K562 (cell line): Measurements from ENCODE around the gene NOM1. TPM values are rescaled to one million over a fixed set of nuclear protein-coding genes. Genes with fewer than 3 reads are reported as not detected.

Experiments used
- ARNT ChIP-seq, 2 experiments: fragments of 450-650 bp; IDR thresholded peaks; 2 replicates each; pipeline ENCODE4 v1.6.1; 2016; ENCODE audit warnings: mild to moderate bottlenecking in 1 of 2
- ASH1L ChIP-seq: fragments of 450-650 bp; IDR thresholded peaks from 2 replicates; pipeline ENCODE4 v1.6.1; 2018; ENCODE audit warnings: borderline replicate concordance, mild to moderate bottlenecking, low read depth; ENCODE audit not compliant: partially characterized antibody
- DNMT1 ChIP-seq: fragments of 450-650 bp; IDR thresholded peaks from 2 replicates; pipeline ENCODE4 v1.6.1; 2016; ENCODE audit warnings: antibody characterized with exemption, mild to moderate bottlenecking
- HLTF ChIP-seq: fragments of 450-650 bp; IDR thresholded peaks from 2 replicates; pipeline ENCODE4 v1.6.1; 2016
- KHSRP ChIP-seq: fragments of 450-650 bp; IDR thresholded peaks from 2 replicates; pipeline ENCODE4 v1.6.1; 2017
- PPARD ChIP-seq: fragments of 250-450 bp; sonication (Bioruptor Pico); IDR thresholded peaks from 2 replicates; pipeline ENCODE4 v1.8.0; 2022; ENCODE audit warnings: inconsistent platforms, mild to moderate bottlenecking, moderate library complexity
- SMARCA5 ChIP-seq: fragments of 450-650 bp; IDR thresholded peaks from 2 replicates; pipeline ENCODE4 v1.6.1; 2016
- TSC22D4 ChIP-seq: fragments of 450-650 bp; IDR thresholded peaks from 2 replicates; pipeline ENCODE4 v1.6.1; 2016; ENCODE audit warnings: missing genetic modification characterization, missing biosample characterization, control low read depth
- ZBTB1 ChIP-seq: sonication (generic); formaldehyde crosslinking; IDR thresholded peaks from 2 replicates; pipeline ENCODE4 v1.8.1; 2023; ENCODE audit warnings: missing genetic modification reagents, low read depth, mild to moderate bottlenecking, borderline replicate concordance
- ZNF124 ChIP-seq: sonication (generic); formaldehyde crosslinking; IDR thresholded peaks from 2 replicates; pipeline ENCODE4 v1.8.1; 2022; ENCODE audit warnings: missing genetic modification reagents
- polyA plus RNA-seq, 8 experiments: library from polyadenylated mRNA; depleted of rRNA in 4 of 8; stranded (reverse) in 5 of 8; unstranded in 3 of 8; fragments of >200 nt; fragmentation: Nextera tagmentation in 2 of 8; fragmentation: Illumina TruSeq in 1 of 8; extraction: Ambion mirVana in 2 of 8; extraction: Trizol in 1 of 8; gene quantifications; 2 replicates each; pipeline versions ENCODE4 v1.2.1 to v1.2.3, GENCODE V29; 2011 to 2014; ENCODE audit warnings: inconsistent platforms in 1 of 8, missing spikeins in 1 of 8
- total RNA-seq, 7 experiments: library from RNA; depleted of rRNA in 6 of 7; stranded (reverse); fragments of >200 nt in 6 of 7; fragmentation: Illumina TruSeq in 2 of 7; extraction: Trizol in 2 of 7; gene quantifications; 2 replicates each; pipeline versions ENCODE4 v1.2.1 to v1.2.3, GENCODE V29; 2011 to 2021; ENCODE audit warnings: low replicate concordance in 1 of 7
- TF ChIP-seq, protein P1 (sequence below): sonication (generic); formaldehyde crosslinking; IDR thresholded peaks from 2 replicates; pipeline ENCODE4 v1.8.0; 2022; ENCODE audit warnings: mild to moderate bottlenecking, missing genetic modification reagents
- TF ChIP-seq, protein P2 (sequence below): IDR thresholded peaks from 3 replicates; pipeline ENCODE4 v1.6.1; 2011; ENCODE audit warnings: borderline replicate concordance, mild to moderate bottlenecking; ENCODE audit not compliant: insufficient read length, insufficient read depth
- TF ChIP-seq, protein P3 (sequence below): fragments of 450-650 bp; IDR thresholded peaks from 2 replicates; pipeline ENCODE4 v1.6.1; 2018; ENCODE audit warnings: mild to moderate bottlenecking, low read depth; ENCODE audit not compliant: partially characterized antibody
- TF ChIP-seq, protein P4 (sequence below): fragments of 450-650 bp; conservative IDR thresholded peaks from 2 replicates; pipeline ENCODE4 v1.6.1; 2016; ENCODE audit warnings: missing genetic modification characterization, low read depth, mild to moderate bottlenecking, control low read depth, missing compliant biosample characterization
- TF ChIP-seq, protein P5 (sequence below): sonication (generic); formaldehyde crosslinking; IDR thresholded peaks from 2 replicates; pipeline ENCODE4 v1.8.1; 2023; ENCODE audit warnings: mild to moderate bottlenecking, missing genetic modification reagents
- TF ChIP-seq, protein P6 (sequence below): fragments of 200-800 bp; sonication (Bioruptor generic); IDR thresholded peaks from 2 replicates; pipeline ENCODE4 v1.6.1; 2017; ENCODE audit warnings: missing genetic modification characterization, missing compliant biosample characterization
- TF ChIP-seq, protein P7 (sequence below): fragments of 450-650 bp; formaldehyde crosslinking; IDR thresholded peaks from 2 replicates; pipeline ENCODE4 v1.4.0; 2020; ENCODE audit warnings: mild to moderate bottlenecking, mixed read lengths

Gene NOM1
- total and polyA plus RNA-seq, 9 of the 15 experiments (the other 6 are each of a cell fraction or from before 2014, with no cell fraction given) = 6.8 to 47.3 (median 37.4) TPM

DNA sequence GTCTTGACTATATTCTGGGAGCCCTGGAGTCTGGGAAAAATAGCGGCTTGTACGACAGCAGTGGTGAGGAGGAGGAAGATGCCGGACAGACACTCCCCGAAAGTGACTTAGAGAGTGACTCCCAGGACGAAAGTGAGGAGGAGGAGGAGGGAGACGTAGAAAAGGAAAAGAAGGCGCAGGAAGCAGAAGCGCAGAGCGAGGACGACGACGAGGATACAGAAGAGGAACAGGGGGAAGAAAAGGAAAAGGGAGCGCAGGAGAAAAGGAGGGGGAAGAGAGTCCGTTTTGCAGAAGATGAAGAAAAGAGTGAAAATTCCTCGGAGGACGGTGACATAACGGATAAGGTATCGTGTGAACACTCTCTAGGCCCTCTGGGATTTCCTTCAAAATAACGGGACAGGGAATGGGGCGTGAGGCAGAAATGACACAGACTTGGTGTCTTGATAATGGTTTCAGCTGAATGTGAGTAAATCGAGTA is 908 bp downstream of the NOM1 start (continued):
- TF ChIP-seq HLTF (peak; percentile 48; the same call in 1 of the 2 replicates), KHSRP (0 out of 2 replicates have a peak, but pooled peaks have one; percentile 40), ZNF124 (CRISPR knock-in tag) (no peak), ASH1L (peak; percentile 46), PPARD (CRISPR knock-in tag) (no peak), TSC22D4 (tag) (0 out of 2 replicates have a peak, but pooled peaks have one; percentile 13), DNMT1 (0 out of 2 replicates have a peak, but pooled peaks have one; percentile 61), SMARCA5 (peak; percentile 58), ZBTB1 (CRISPR knock-in tag) (peak; percentile 39; the same call in 1 of the 2 replicates), ARNT (IDR thresholded peaks at IDR 0.05) (peak in 1 of 2 experiments; percentile 29; a peak in 1 of 4 replicates)
- TF ChIP-seq, protein P1, sequence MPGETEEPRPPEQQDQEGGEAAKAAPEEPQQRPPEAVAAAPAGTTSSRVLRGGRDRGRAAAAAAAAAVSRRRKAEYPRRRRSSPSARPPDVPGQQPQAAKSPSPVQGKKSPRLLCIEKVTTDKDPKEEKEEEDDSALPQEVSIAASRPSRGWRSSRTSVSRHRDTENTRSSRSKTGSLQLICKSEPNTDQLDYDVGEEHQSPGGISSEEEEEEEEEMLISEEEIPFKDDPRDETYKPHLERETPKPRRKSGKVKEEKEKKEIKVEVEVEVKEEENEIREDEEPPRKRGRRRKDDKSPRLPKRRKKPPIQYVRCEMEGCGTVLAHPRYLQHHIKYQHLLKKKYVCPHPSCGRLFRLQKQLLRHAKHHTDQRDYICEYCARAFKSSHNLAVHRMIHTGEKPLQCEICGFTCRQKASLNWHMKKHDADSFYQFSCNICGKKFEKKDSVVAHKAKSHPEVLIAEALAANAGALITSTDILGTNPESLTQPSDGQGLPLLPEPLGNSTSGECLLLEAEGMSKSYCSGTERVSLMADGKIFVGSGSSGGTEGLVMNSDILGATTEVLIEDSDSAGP (CRISPR knock-in tag) = no peak
- TF ChIP-seq, protein P2, sequence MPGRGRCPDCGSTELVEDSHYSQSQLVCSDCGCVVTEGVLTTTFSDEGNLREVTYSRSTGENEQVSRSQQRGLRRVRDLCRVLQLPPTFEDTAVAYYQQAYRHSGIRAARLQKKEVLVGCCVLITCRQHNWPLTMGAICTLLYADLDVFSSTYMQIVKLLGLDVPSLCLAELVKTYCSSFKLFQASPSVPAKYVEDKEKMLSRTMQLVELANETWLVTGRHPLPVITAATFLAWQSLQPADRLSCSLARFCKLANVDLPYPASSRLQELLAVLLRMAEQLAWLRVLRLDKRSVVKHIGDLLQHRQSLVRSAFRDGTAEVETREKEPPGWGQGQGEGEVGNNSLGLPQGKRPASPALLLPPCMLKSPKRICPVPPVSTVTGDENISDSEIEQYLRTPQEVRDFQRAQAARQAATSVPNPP = no peak
- TF ChIP-seq, protein P3, sequence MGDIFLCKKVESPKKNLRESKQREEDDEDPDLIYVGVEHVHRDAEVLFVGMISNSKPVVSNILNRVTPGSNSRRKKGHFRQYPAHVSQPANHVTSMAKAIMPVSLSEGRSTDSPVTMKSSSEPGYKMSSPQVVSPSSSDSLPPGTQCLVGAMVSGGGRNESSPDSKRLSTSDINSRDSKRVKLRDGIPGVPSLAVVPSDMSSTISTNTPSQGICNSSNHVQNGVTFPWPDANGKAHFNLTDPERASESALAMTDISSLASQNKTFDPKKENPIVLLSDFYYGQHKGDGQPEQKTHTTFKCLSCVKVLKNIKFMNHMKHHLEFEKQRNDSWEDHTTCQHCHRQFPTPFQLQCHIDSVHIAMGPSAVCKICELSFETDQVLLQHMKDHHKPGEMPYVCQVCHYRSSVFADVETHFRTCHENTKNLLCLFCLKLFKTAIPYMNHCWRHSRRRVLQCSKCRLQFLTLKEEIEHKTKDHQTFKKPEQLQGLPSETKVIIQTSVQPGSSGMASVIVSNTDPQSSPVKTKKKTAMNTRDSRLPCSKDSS = peak; percentile 25
- TF ChIP-seq, protein P4, sequence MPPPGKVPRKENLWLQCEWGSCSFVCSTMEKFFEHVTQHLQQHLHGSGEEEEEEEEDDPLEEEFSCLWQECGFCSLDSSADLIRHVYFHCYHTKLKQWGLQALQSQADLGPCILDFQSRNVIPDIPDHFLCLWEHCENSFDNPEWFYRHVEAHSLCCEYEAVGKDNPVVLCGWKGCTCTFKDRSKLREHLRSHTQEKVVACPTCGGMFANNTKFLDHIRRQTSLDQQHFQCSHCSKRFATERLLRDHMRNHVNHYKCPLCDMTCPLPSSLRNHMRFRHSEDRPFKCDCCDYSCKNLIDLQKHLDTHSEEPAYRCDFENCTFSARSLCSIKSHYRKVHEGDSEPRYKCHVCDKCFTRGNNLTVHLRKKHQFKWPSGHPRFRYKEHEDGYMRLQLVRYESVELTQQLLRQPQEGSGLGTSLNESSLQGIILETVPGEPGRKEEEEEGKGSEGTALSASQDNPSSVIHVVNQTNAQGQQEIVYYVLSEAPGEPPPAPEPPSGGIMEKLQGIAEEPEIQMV (tag) = 0 out of 2 replicates have a peak, but pooled peaks have one; percentile 13
- TF ChIP-seq, protein P5, sequence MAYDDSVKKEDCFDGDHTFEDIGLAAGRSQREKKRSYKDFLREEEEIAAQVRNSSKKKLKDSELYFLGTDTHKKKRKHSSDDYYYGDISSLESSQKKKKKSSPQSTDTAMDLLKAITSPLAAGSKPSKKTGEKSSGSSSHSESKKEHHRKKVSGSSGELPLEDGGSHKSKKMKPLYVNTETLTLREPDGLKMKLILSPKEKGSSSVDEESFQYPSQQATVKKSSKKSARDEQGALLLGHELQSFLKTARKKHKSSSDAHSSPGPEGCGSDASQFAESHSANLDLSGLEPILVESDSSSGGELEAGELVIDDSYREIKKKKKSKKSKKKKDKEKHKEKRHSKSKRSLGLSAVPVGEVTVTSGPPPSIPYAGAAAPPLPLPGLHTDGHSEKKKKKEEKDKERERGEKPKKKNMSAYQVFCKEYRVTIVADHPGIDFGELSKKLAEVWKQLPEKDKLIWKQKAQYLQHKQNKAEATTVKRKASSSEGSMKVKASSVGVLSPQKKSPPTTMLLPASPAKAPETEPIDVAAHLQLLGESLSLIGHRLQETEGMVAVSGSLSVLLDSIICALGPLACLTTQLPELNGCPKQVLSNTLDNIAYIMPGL = no peak
- TF ChIP-seq, protein P6, sequence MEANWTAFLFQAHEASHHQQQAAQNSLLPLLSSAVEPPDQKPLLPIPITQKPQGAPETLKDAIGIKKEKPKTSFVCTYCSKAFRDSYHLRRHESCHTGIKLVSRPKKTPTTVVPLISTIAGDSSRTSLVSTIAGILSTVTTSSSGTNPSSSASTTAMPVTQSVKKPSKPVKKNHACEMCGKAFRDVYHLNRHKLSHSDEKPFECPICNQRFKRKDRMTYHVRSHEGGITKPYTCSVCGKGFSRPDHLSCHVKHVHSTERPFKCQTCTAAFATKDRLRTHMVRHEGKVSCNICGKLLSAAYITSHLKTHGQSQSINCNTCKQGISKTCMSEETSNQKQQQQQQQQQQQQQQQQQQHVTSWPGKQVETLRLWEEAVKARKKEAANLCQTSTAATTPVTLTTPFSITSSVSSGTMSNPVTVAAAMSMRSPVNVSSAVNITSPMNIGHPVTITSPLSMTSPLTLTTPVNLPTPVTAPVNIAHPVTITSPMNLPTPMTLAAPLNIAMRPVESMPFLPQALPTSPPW (CRISPR knock-in tag) = no peak
- TF ChIP-seq, protein P7, sequence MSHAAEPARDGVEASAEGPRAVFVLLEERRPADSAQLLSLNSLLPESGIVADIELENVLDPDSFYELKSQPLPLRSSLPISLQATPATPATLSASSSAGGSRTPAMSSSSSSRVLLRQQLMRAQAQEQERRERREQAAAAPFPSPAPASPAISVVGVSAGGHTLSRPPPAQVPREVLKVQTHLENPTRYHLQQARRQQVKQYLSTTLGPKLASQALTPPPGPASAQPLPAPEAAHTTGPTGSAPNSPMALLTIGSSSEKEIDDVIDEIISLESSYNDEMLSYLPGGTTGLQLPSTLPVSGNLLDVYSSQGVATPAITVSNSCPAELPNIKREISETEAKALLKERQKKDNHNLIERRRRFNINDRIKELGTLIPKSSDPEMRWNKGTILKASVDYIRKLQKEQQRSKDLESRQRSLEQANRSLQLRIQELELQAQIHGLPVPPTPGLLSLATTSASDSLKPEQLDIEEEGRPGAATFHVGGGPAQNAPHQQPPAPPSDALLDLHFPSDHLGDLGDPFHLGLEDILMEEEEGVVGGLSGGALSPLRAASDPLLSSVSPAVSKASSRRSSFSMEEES (CRISPR knock-in tag) = no peak
